A549 (cell line): ENCODE results near the gene CASP7. TPM values are rescaled to one million over a fixed set of nuclear protein-coding genes. Genes with fewer than 3 reads are reported as not detected.

Experiments used
- ATAC-seq, 2 experiments: fragments of 200-7000 bp in 1 of 2; fragments of >200 bp in 1 of 2; cut with Nextera tagmentation in 1 of 2; cut with Tn5 transposase in 1 of 2; 3 replicates each; pipeline versions ENCODE4 v1.8.0 to v1.9.1; 2018 to 2020; ENCODE audit warnings: mild to moderate bottlenecking in 1 of 2, moderate library complexity in 1 of 2
- CTCF ChIA-PET: fragments of 300-600 bp; sonication (Branson Sonifier 250); formaldehyde crosslinking; extraction: SDS; loops from one replicate; lab custom pipeline; 2021; ENCODE audit warnings: antibody characterized with exemption, inconsistent platforms; lab: Yijun Ruan, JAX
- POLR2A ChIA-PET: fragments of 350-600 bp; formaldehyde crosslinking; extraction: SDS; loops from one replicate; lab custom pipeline; 2021; ENCODE audit warnings: antibody characterized with exemption, inconsistent platforms; lab: Yijun Ruan, JAX
- DNase-seq, 2 experiments: peaks; one replicate each; pipeline versions ENCODE4 v3.0.0 to v3.0.0-alpha.2; 2011 to 2016; ENCODE audit warnings: low read depth in 1 of 2, low spot score in 1 of 2
- FAIRE-seq: peaks from 2 replicates; lab custom pipeline; 2011; peaks lifted over from hg19 to GRCh38; lab: Jason Lieb, UNC
- H3K27ac ChIP-seq, 2 experiments: fragments of >200 bp; sonication (Bioruptor Twin); formaldehyde crosslinking; 3 replicates each; pipeline ENCODE4 v1.5.1; 2016 to 2017
- H3K4me1 ChIP-seq: fragments of >200 bp; sonication (Bioruptor Twin); formaldehyde crosslinking; 3 replicates; pipeline ENCODE4 v1.6.1; 2016
- H3K4me2 ChIP-seq: fragments of >200 bp; sonication (Bioruptor Twin); formaldehyde crosslinking; 3 replicates; pipeline ENCODE4 v1.6.1; 2016
- H3K4me3 ChIP-seq: fragments of >200 bp; sonication (Bioruptor Twin); formaldehyde crosslinking; 3 replicates; pipeline ENCODE4 v1.5.1; 2016
- H3K9me3 ChIP-seq: fragments of >200 bp; sonication (Bioruptor Twin); formaldehyde crosslinking; 3 replicates; pipeline ENCODE4 v1.6.1; 2016
- CBX2 ChIP-seq: fragments of 200-600 bp; sonication (generic); IDR thresholded peaks from 2 replicates; pipeline ENCODE4 v1.6.1; 2016; ENCODE audit warnings: low read depth, mild to moderate bottlenecking, borderline replicate concordance
- CHD4 ChIP-seq: fragments of 200-600 bp; sonication (generic); IDR thresholded peaks from 2 replicates; pipeline ENCODE4 v1.6.1; 2016; ENCODE audit warnings: antibody characterized with exemption, mild to moderate bottlenecking, borderline replicate concordance
- CTCF ChIP-seq: fragments of >200 bp; sonication (Bioruptor Twin); formaldehyde crosslinking; IDR thresholded peaks from 3 replicates; pipeline ENCODE4 v1.5.1; 2016
- E2F6 ChIP-seq: IDR thresholded peaks from 2 replicates; pipeline ENCODE4 v1.6.1; 2012; ENCODE audit warnings: low read depth, borderline replicate concordance
- FOSL2 ChIP-seq, 2 experiments: fragments of 450-650 bp in 1 of 2; fragments of >200 bp in 1 of 2; sonication (Bioruptor Twin) in 1 of 2; formaldehyde crosslinking; IDR thresholded peaks; 2 replicates each; pipeline versions ENCODE4 v1.5.0 to v1.6.1; 2016 to 2020; ENCODE audit warnings: mild to moderate bottlenecking in 1 of 2, moderate library complexity in 1 of 2
- HOXB13 ChIP-seq: fragments of 250-450 bp; sonication (Bioruptor Pico); IDR thresholded peaks from 2 replicates; pipeline ENCODE4 v1.5.0; 2020; ENCODE audit warnings: low read depth, mild to moderate bottlenecking, moderate library complexity
- NPAS2 ChIP-seq: fragments of 250-450 bp; sonication (Bioruptor Pico); IDR thresholded peaks from 2 replicates; pipeline ENCODE4 v1.8.0; 2022; ENCODE audit warnings: mild to moderate bottlenecking, moderate library complexity, borderline replicate concordance
- NR3C1 ChIP-seq: fragments of >200 bp; sonication (Bioruptor Twin); formaldehyde crosslinking; IDR thresholded peaks from 3 replicates; pipeline ENCODE4 v1.6.1; 2017
- PBX3 ChIP-seq: IDR thresholded peaks from 2 replicates; pipeline ENCODE4 v1.6.1; 2012
- REST ChIP-seq: fragments of 200-600 bp; sonication (generic); IDR thresholded peaks from 2 replicates; pipeline ENCODE4 v1.6.1; 2016; ENCODE audit warnings: antibody characterized with exemption, mild to moderate bottlenecking, moderate library complexity
- TFCP2L1 ChIP-seq: fragments of 250-450 bp; sonication (Bioruptor Pico); IDR thresholded peaks from 2 replicates; pipeline ENCODE4 v1.5.0; 2021; ENCODE audit warnings: mild to moderate bottlenecking
- TP53 ChIP-seq: fragments of 250-450 bp; sonication (Bioruptor Pico); IDR thresholded peaks from 2 replicates; pipeline ENCODE4 v1.5.0; 2021; ENCODE audit warnings: mild to moderate bottlenecking, moderate library complexity
- ZNF302 ChIP-seq: fragments of 250-450 bp; sonication (Bioruptor Pico); IDR thresholded peaks from 2 replicates; pipeline ENCODE4 v1.9.0; 2021; ENCODE audit warnings: inconsistent platforms, mild to moderate bottlenecking, moderate library complexity
- WGBS: methylation state at CpG from one replicate; pipeline ENCODE4 v1.1.6; 2017; ENCODE audit errors: missing lambda C conversion rate; 5-methylcytosine and 5-hydroxymethylcytosine counted together
- polyA plus RNA-seq, 4 experiments: library from polyadenylated mRNA; depleted of rRNA in 3 of 4; stranded (reverse); fragments of >200 nt; fragmentation: RNase III in 1 of 4; extraction: RNeasy Plus Mini Kit Qiagen cat#74134 plus additional on column Dnase treatment in 1 of 4; gene quantifications; 2 replicates in 3 of 4; 3 replicates in 1 of 4; pipeline ENCODE4 v1.2.3, GENCODE V29; 2011 to 2017

The CASP7 gene
- polyA plus RNA-seq, 2 of the 4 experiments (the other 2 are of a cell fraction) = 22.6 to 29.7 TPM

GRCh38 chr10:113732966-113733365 is 53.3 kb downstream of the CASP7 start:
- POLR2A ChIA-PET = interaction anchor here (0.6 kb wide), 1 partner anchor 47 kb away, joined by 3 read pairs; no protein-coding TSS in a partner anchor
- 78% methylated on average over 4 of the region's 4 CpGs for WGBS
- CTCF ChIA-PET = interaction anchor here (0.6 to 2.4 kb wide), 5 partner anchors 13 to 463 kb away, joined by 4 to 6 read pairs (median 5); partner anchors contain the start of gene CASP7

More at GRCh38 chr10:113732966-113733365, 53.3 kb downstream of the CASP7 start:
- no peak for DNase-seq
- H3K4me3 ChIP-seq = no peak overlapping the region
- no peak for TF ChIP-seq TP53 (CRISPR knock-in tag)
- TF ChIP-seq FOSL2 (IDR thresholded peaks at IDR 0.05) = no peak
- TF ChIP-seq FOSL2 (CRISPR knock-in tag; IDR thresholded peaks at IDR 0.05) = no peak
- TF ChIP-seq PBX3 = no peak
- no peak for TF ChIP-seq CHD4
- TF ChIP-seq CTCF = no peak
- TF ChIP-seq E2F6 = no peak
- TF ChIP-seq TFCP2L1 = no peak
- no peak for TF ChIP-seq CBX2
- no peak for TF ChIP-seq HOXB13
- TF ChIP-seq ZNF302 = no peak
- TF ChIP-seq NPAS2 (CRISPR knock-in tag) = no peak
- no peak for TF ChIP-seq NR3C1
- no peak for TF ChIP-seq REST
- TF ChIP-seq, all 56 proteins: peak for 0
- H3K27ac ChIP-seq = no peak overlapping the region
- FAIRE-seq (no peak), ATAC-seq (no peak)
- peaks cover 13% of the 10 kb centered on the region for H3K4me1 ChIP-seq
- H3K4me2 ChIP-seq = no peak overlapping the region
- no peaks in the 10 kb centered on the region for H3K9me3 ChIP-seq
